Glomerular visceral epithelial cell (primary cell): ENCODE results near the gene NUTM2F.
A peak's percentile ranks its signal among the peaks of the same experiment; 100 is the strongest.
"Not testable (repeated sequence)": the region's sequence is repeated elsewhere in the genome, so short reads cannot be mapped to it uniquely, and the experiment has no call there.

Experiments
- DNase-seq: peaks from one replicate; pipeline ENCODE4 v3.0.0-alpha.2; 2016; ENCODE audit errors: extremely low spot score

The NUTM2F gene

GRCh38 chr9:94328544-94328943 is at the start of gene NUTM2F:
Gene NUTM2F (minus strand): TSS chr9:94328644. CDS start chr9:94328623, 21 bp downstream.
- not testable (repeated sequence) for DNase-seq

GRCh38 chr9:94375197-94375596 is 46.8 kb upstream of the NUTM2F start:
- DNase-seq = peak; percentile 1

- DNase-seq = peak; percentile 87
These were observed 46.0 kb upstream of the NUTM2F start for GRCh38 chr9:94374176-94375056.

GRCh38 chr9:94373779-94374175 is 45.3 kb upstream of the NUTM2F start:
- DNase-seq = not testable (repeated sequence)

GRCh38 chr9:94370266-94370665 is 41.8 kb upstream of the NUTM2F start:
- not testable (repeated sequence) for DNase-seq

GRCh38 chr9:94364093-94364614 is 35.7 kb upstream of the NUTM2F start:
- DNase-seq = not testable (repeated sequence)

GRCh38 chr9:94357158-94357557 is 28.7 kb upstream of the NUTM2F start:
- DNase-seq = not testable (repeated sequence)

GRCh38 chr9:94351901-94352723 is 23.7 kb upstream of the NUTM2F start:
- DNase-seq = not testable (repeated sequence)

GRCh38 chr9:94348754-94349153 is 20.3 kb upstream of the NUTM2F start:
- not testable (repeated sequence) for DNase-seq

GRCh38 chr9:94347451-94347850 is 19.0 kb upstream of the NUTM2F start:
- DNase-seq = not testable (repeated sequence)

- not testable (repeated sequence) for DNase-seq
These were observed 13.3 kb upstream of the NUTM2F start for GRCh38 chr9:94341703-94342102.

GRCh38 chr9:94340750-94341149 is 12.3 kb upstream of the NUTM2F start:
- DNase-seq = not testable (repeated sequence)

- DNase-seq = not testable (repeated sequence)
These were observed 11.2 kb upstream of the NUTM2F start for GRCh38 chr9:94339657-94340056.

- DNase-seq = not testable (repeated sequence)
These were observed 10.3 kb upstream of the NUTM2F start for GRCh38 chr9:94338723-94339122.

- DNase-seq = not testable (repeated sequence)
These were observed 8.0 kb upstream of the NUTM2F start for GRCh38 chr9:94336445-94336844.

- DNase-seq = not testable (repeated sequence)
These were observed 2.9 kb downstream of the NUTM2F start for GRCh38 chr9:94325583-94325982.

- DNase-seq = not testable (repeated sequence)
These were observed 5.2 kb downstream of the NUTM2F start for GRCh38 chr9:94323153-94323798.

- not testable (repeated sequence) for DNase-seq
These were observed 6.0 kb downstream of the NUTM2F start for GRCh38 chr9:94322342-94322940.

- DNase-seq = not testable (repeated sequence)
These were observed 10.3 kb downstream of the NUTM2F start for GRCh38 chr9:94317949-94318657.

- not testable (repeated sequence) for DNase-seq
These were observed 12.2 kb downstream of the NUTM2F start for GRCh38 chr9:94316236-94316635.
